Parathyroid adenoma (tissue), 2 donors: Measurements from ENCODE around the gene CDC25A.

Source experiments
- H2AFZ ChIP-seq: fragments of 300-600 bp; sonication (generic); one replicate; pipeline ENCODE4 v1.7.0; 2017; ENCODE audit warnings: antibody characterized with exemption, mild to moderate bottlenecking
- H3K27ac ChIP-seq: fragments of 300-600 bp; sonication (generic); one replicate; pipeline ENCODE4 v1.7.0; 2017
- H3K27me3 ChIP-seq: fragments of 300-600 bp; sonication (generic); one replicate; pipeline ENCODE4 v1.7.0; 2017; ENCODE audit warnings: low read length; ENCODE audit not compliant: control insufficient read depth, insufficient read depth
- H3K36me3 ChIP-seq: fragments of 300-600 bp; sonication (generic); one replicate; pipeline ENCODE4 v1.7.0; 2017; ENCODE audit warnings: low read length; ENCODE audit not compliant: control insufficient read depth, insufficient read depth
- H3K4me1 ChIP-seq: fragments of 300-600 bp; sonication (generic); one replicate; pipeline ENCODE4 v1.7.0; 2017; ENCODE audit warnings: control low read depth
- H3K4me2 ChIP-seq: fragments of 300-600 bp; sonication (generic); one replicate; pipeline ENCODE4 v1.7.0; 2017; ENCODE audit warnings: low read length
- H3K4me3 ChIP-seq: fragments of 300-600 bp; sonication (generic); one replicate; pipeline ENCODE4 v1.7.0; 2017; ENCODE audit warnings: low read depth, low read length
- H3K79me2 ChIP-seq: fragments of 300-600 bp; sonication (generic); one replicate; pipeline ENCODE4 v1.7.0; 2017; ENCODE audit warnings: control low read depth
- H3K9ac ChIP-seq: fragments of 300-600 bp; sonication (generic); one replicate; pipeline ENCODE4 v1.7.0; 2017; ENCODE audit warnings: mild to moderate bottlenecking
- H3K9me3 ChIP-seq: fragments of 300-600 bp; sonication (generic); one replicate; pipeline ENCODE4 v1.7.0; 2017; ENCODE audit warnings: low read length; ENCODE audit not compliant: control insufficient read depth
- CTCF ChIP-seq: fragments of 300-600 bp; sonication (generic); IDR thresholded peaks from one replicate; pipeline ENCODE4 v1.7.0; 2017; ENCODE audit warnings: antibody characterized with exemption, mild to moderate bottlenecking
- donor health status: primary hyperparathyroidism.

The CDC25A gene

GRCh38 chr3:48219543-48219942 is 31.3 kb upstream of the CDC25A start:
- Histone ChIP-seq H2AFZ (no peak overlapping the region), H3K9me3 (no peaks in the 10 kb centered on the region), H3K79me2 (no peaks in the 10 kb centered on the region), H3K4me1 (no peaks in the 10 kb centered on the region), H3K27me3 (no peaks in the 10 kb centered on the region), H3K9ac (no peak overlapping the region), H3K27ac (no peak overlapping the region), H3K4me3 (no peak overlapping the region), H3K4me2 (no peak overlapping the region), H3K36me3 (no peaks in the 10 kb centered on the region)
- no peak for TF ChIP-seq CTCF

GRCh38 chr3:48218537-48218936 is 30.3 kb upstream of the CDC25A start:
- Histone ChIP-seq H3K36me3 (no peaks in the 10 kb centered on the region), H3K27ac (no peak overlapping the region), H3K27me3 (no peaks in the 10 kb centered on the region), H2AFZ (no peak overlapping the region), H3K4me3 (no peak overlapping the region), H3K4me2 (no peak overlapping the region), H3K79me2 (no peaks in the 10 kb centered on the region), H3K4me1 (no peaks in the 10 kb centered on the region), H3K9ac (no peak overlapping the region), H3K9me3 (no peaks in the 10 kb centered on the region)
- TF ChIP-seq CTCF, result no peak

GRCh38 chr3:48217449-48217848 is 29.2 kb upstream of the CDC25A start:
- Histone ChIP-seq H3K4me3 (no peak overlapping the region), H3K79me2 (no peaks in the 10 kb centered on the region), H3K9ac (no peak overlapping the region), H3K4me2 (no peak overlapping the region), H2AFZ (no peak overlapping the region), H3K27ac (no peak overlapping the region), H3K4me1 (no peaks in the 10 kb centered on the region), H3K27me3 (no peaks in the 10 kb centered on the region), H3K9me3 (no peaks in the 10 kb centered on the region), H3K36me3 (no peaks in the 10 kb centered on the region)
- TF ChIP-seq CTCF, result no peak

GRCh38 chr3:48215876-48216275 is 27.7 kb upstream of the CDC25A start:
- Histone ChIP-seq H3K27ac (no peak overlapping the region), H3K9ac (no peak overlapping the region), H3K79me2 (no peaks in the 10 kb centered on the region), H3K27me3 (no peaks in the 10 kb centered on the region), H3K36me3 (no peaks in the 10 kb centered on the region), H2AFZ (no peak overlapping the region), H3K4me3 (no peak overlapping the region), H3K4me2 (no peak overlapping the region), H3K4me1 (no peaks in the 10 kb centered on the region), H3K9me3 (no peaks in the 10 kb centered on the region)
- TF ChIP-seq CTCF, result no peak

GRCh38 chr3:48215466-48215865 is 27.2 kb upstream of the CDC25A start:
- H3K79me2 ChIP-seq, result no peaks in the 10 kb centered on the region
- no peak overlapping the region for H3K9ac ChIP-seq
- TF ChIP-seq CTCF, result no peak

More at GRCh38 chr3:48215466-48215865, 27.2 kb upstream of the CDC25A start:
- H2AFZ ChIP-seq, result no peak overlapping the region
- no peak overlapping the region for H3K27ac ChIP-seq
- H3K4me1 ChIP-seq, result no peaks in the 10 kb centered on the region
- no peaks in the 10 kb centered on the region for H3K36me3 ChIP-seq
- no peaks in the 10 kb centered on the region for H3K27me3 ChIP-seq
- H3K4me3 ChIP-seq, result no peak overlapping the region
- no peaks in the 10 kb centered on the region for H3K9me3 ChIP-seq
- no peak overlapping the region for H3K4me2 ChIP-seq
